ENCODE data around the gene TFPT.

TFPT gene

GRCh38 chr19:54152267-54152666, 36.8 kb upstream of the TFPT start:
- Histone ChIP-seq H3K36me3 (peaks cover 100% of the 10 kb centered on the region), H3K9me3 (no peaks in the 10 kb centered on the region), H3K4me3 (ENCODE audit: low read depth in 1 of 2, low read length in 1 of 2) (no peak overlapping the region), H3K4me1 (ENCODE audit: control insufficient read depth in 1 of 2, insufficient read depth in 1 of 2, low read depth in 1 of 2, low read length in 1 of 2) (peaks cover 4% of the 10 kb centered on the region in 2 experiments), H3K27me3 (no peaks in the 10 kb centered on the region), H3K27ac (no peak overlapping the region)
- no peak for TF ChIP-seq CTCF (IDR thresholded peaks at IDR 0.05)

- peaks cover 4% of the 10 kb centered on the region in 2 experiments for H3K4me1 ChIP-seq (ENCODE audit: control insufficient read depth in 1 of 2, insufficient read depth in 1 of 2, low read depth in 1 of 2, low read length in 1 of 2)
- H3K9me3 ChIP-seq = no peaks in the 10 kb centered on the region
- no peak for TF ChIP-seq CTCF (IDR thresholded peaks at IDR 0.05)
- H3K27me3 ChIP-seq = no peaks in the 10 kb centered on the region
- H3K4me3 ChIP-seq (ENCODE audit: low read depth in 1 of 2, low read length in 1 of 2) = no peak overlapping the region
- peaks cover 100% of the 10 kb centered on the region for H3K36me3 ChIP-seq
- no peak overlapping the region for H3K27ac ChIP-seq
Observed at GRCh38 chr19:54151362-54152035, 36.0 kb upstream of the TFPT start.

- peaks cover 100% of the 10 kb centered on the region for H3K36me3 ChIP-seq
- TF ChIP-seq CTCF (IDR thresholded peaks at IDR 0.05) = no peak
- H3K9me3 ChIP-seq = no peaks in the 10 kb centered on the region
- no peak overlapping the region for H3K27ac ChIP-seq
- H3K27me3 ChIP-seq = no peaks in the 10 kb centered on the region
- peaks cover 4% of the 10 kb centered on the region in 2 experiments for H3K4me1 ChIP-seq (ENCODE audit: control insufficient read depth in 1 of 2, insufficient read depth in 1 of 2, low read depth in 1 of 2, low read length in 1 of 2)
- H3K4me3 ChIP-seq (ENCODE audit: low read depth in 1 of 2, low read length in 1 of 2) = no peak overlapping the region
Observed at GRCh38 chr19:54149021-54149812, 33.8 kb upstream of the TFPT start.

GRCh38 chr19:54148158-54148557, 32.7 kb upstream of the TFPT start:
- H3K4me1 ChIP-seq (ENCODE audit: control insufficient read depth in 1 of 2, insufficient read depth in 1 of 2, low read depth in 1 of 2, low read length in 1 of 2) = peaks cover 4% of the 10 kb centered on the region in 2 experiments
- TF ChIP-seq CTCF (IDR thresholded peaks at IDR 0.05) = no peak
- H3K27ac ChIP-seq = no peak overlapping the region
- no peaks in the 10 kb centered on the region for H3K9me3 ChIP-seq
- H3K4me3 ChIP-seq (ENCODE audit: low read depth in 1 of 2, low read length in 1 of 2) = no peak overlapping the region
- no peaks in the 10 kb centered on the region for H3K27me3 ChIP-seq
- H3K36me3 ChIP-seq = peaks cover 100% of the 10 kb centered on the region

- TF ChIP-seq CTCF (IDR thresholded peaks at IDR 0.05) = no peak
- Histone ChIP-seq H3K4me1 (ENCODE audit: control insufficient read depth in 1 of 2, insufficient read depth in 1 of 2, low read depth in 1 of 2, low read length in 1 of 2) (peaks cover 4% of the 10 kb centered on the region in 2 experiments), H3K36me3 (peaks cover 100% of the 10 kb centered on the region), H3K9me3 (no peaks in the 10 kb centered on the region), H3K4me3 (ENCODE audit: low read depth in 1 of 2, low read length in 1 of 2) (no peak overlapping the region), H3K27me3 (no peaks in the 10 kb centered on the region), H3K27ac (no peak overlapping the region)
Observed at GRCh38 chr19:54147676-54148075, 32.2 kb upstream of the TFPT start.

All from neutrophil (primary cell).